IMR-90 (cell line): ENCODE results near the gene MGAT3.

ENCODE experiments used
- MXI1 ChIP-seq: IDR thresholded peaks from 2 replicates; pipeline ENCODE4 v1.6.1; 2012; ENCODE audit warnings: low read depth, mild to moderate bottlenecking, low read length, moderate library complexity, borderline replicate concordance
- RFX5 ChIP-seq: IDR thresholded peaks from 2 replicates; pipeline ENCODE4 v1.8.0; 2012; ENCODE audit warnings: low read depth, mild to moderate bottlenecking, low read length, moderate library complexity
- TF ChIP-seq, protein P1 (sequence below): conservative IDR thresholded peaks from 2 replicates; pipeline ENCODE4 v1.5.1; 2012; ENCODE audit warnings: mild to moderate bottlenecking, low read depth, low read length, improper control_type of control experiment
- TF ChIP-seq, protein P2 (sequence below): fragments of 150-350 bp; IDR thresholded peaks from 2 replicates; pipeline ENCODE4 v1.6.1; 2017; ENCODE audit warnings: mild to moderate bottlenecking, antibody characterized with exemption, low read length, low read depth

DNA sequence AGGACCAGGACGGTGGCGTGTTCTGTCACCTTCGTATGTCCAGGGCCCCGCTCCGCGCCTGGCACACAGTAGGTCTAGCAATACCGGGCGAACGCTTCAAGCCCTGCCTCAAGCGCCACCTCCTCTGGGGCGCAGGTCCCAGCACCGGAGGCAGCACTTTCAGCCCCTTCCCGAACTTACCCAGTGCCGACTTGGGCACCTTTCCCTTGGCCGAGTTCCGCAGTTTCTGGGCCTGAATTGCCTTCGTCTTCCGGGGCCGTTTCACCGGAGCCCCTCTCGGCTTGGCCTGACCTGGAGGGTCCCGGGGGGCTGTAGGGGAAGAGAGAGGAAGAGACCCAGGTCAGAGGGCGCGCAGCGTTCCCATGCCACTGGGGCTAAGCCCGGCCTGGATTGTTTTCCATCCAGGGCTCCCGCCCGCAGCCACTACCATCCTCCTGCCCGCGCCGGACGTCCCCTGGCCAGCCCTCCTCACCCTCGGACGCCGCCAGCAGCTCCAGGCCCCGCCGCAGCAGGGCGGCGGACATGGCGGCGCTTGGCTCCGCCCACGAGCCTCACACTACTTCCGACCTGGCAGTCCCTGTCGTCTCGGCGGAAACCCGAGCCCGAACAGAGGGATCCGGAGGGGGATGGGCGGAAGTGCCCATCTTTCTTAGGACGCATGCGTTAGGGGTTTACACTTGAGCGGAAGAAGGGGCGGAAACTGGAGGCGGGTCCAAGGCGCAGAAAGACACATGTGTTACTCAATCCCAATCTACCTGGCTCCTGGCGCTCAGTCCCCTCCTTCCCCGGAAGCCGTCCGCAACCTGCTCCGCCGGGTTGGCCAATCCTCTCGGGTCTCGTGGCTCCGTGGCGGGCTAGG, 75.6 kb downstream of the MGAT3 start, which contains the start of gene RPS19BP1:
- TF ChIP-seq MXI1 (no peak), RFX5 (no peak)
- TF ChIP-seq, protein P1, sequence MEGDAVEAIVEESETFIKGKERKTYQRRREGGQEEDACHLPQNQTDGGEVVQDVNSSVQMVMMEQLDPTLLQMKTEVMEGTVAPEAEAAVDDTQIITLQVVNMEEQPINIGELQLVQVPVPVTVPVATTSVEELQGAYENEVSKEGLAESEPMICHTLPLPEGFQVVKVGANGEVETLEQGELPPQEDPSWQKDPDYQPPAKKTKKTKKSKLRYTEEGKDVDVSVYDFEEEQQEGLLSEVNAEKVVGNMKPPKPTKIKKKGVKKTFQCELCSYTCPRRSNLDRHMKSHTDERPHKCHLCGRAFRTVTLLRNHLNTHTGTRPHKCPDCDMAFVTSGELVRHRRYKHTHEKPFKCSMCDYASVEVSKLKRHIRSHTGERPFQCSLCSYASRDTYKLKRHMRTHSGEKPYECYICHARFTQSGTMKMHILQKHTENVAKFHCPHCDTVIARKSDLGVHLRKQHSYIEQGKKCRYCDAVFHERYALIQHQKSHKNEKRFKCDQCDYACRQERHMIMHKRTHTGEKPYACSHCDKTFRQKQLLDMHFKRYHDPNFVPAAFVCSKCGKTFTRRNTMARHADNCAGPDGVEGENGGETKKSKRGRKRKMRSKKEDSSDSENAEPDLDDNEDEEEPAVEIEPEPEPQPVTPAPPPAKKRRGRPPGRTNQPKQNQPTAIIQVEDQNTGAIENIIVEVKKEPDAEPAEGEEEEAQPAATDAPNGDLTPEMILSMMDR = no peak
- TF ChIP-seq, protein P2, sequence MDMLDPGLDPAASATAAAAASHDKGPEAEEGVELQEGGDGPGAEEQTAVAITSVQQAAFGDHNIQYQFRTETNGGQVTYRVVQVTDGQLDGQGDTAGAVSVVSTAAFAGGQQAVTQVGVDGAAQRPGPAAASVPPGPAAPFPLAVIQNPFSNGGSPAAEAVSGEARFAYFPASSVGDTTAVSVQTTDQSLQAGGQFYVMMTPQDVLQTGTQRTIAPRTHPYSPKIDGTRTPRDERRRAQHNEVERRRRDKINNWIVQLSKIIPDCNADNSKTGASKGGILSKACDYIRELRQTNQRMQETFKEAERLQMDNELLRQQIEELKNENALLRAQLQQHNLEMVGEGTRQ = no peak
